Mucosa of descending colon (tissue), 3 donors: ENCODE data around the gene ASPM. TPM values are rescaled to one million over a fixed set of nuclear protein-coding genes. Genes with fewer than 3 reads are reported as not detected.

Experiments
- ATAC-seq: fragments of 200-7000 bp; cut with Tn5 transposase; one replicate; pipeline ENCODE4 v1.9.1; 2020; ENCODE audit warnings: mild to moderate bottlenecking, moderate library complexity
- DNase-seq, 3 donors: peaks; one replicate each; pipeline ENCODE4 v3.0.0-alpha.2; 2020
- H3K36me3 ChIP-seq: fragments of 200-600 bp; one replicate; pipeline ENCODE4 v1.8.0; 2021; ENCODE audit warnings: low read depth, mild to moderate bottlenecking
- H3K4me1 ChIP-seq: fragments of 200-600 bp; one replicate; pipeline ENCODE4 v1.8.0; 2021; ENCODE audit warnings: low read depth, mild to moderate bottlenecking
- H3K4me3 ChIP-seq: fragments of 200-600 bp; one replicate; pipeline ENCODE4 v1.8.0; 2021; ENCODE audit warnings: mild to moderate bottlenecking
- H3K9me3 ChIP-seq: fragments of 200-600 bp; one replicate; pipeline ENCODE4 v1.8.0; 2021; ENCODE audit warnings: mild to moderate bottlenecking
- CTCF ChIP-seq: fragments of 200-600 bp; IDR thresholded peaks from one replicate; pipeline ENCODE4 v1.8.0; 2022; ENCODE audit warnings: antibody characterized with exemption, mild to moderate bottlenecking
- intact Hi-C, 2 donors: fragments of 100-400 bp; cut with DNase I in 1 of 2; cut with micrococcal nuclease in 1 of 2; formaldehyde crosslinking; loops; one replicate each; pipeline versions ENCODE4 v1.11.0 to v1.11.1; 2022; cut with DNase I, micrococcal nuclease
- total RNA-seq, 3 donors: library from RNA; stranded (reverse); fragmentation: NEBNext Ultra II Directional in 2 of 3; extraction: Animal tissue kit (Norgen Biotek cat#: 25700) in 2 of 3; gene quantifications; one replicate each; pipeline versions ENCODE4 v1.2.1 to v1.2.4, GENCODE V29; 2021 to 2023
- donor health status: DM: no; HTN: no; CAD: no; lungs with moderate emphysema.
- donor health status: DM: no; HTN: no; CAD: no.
- donor health status: DM: no; HTN: yes; CAD: no.

The ASPM gene
- total RNA-seq, 3 donors from 2014 or later, result 1.3 to 10.9 (median 3.1) TPM

DNA sequence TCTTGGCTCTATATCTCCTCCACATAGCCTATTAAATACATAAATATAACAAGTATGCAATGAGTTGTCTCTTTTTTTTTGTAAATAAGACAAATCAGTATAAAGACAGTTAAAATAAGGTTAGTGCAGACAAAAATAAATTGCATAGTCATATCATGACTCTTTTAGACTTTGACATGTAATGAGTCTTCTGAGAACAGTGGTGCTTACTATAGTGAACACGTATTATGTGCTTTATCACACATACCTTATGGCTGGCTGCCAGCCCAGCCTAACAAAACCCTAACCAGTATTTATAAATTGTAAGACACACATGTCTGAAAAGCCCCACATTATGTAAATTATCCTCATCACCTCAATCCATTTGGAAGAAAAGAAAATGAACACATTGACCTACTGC, 50.3 kb downstream of the ASPM start:
- DNase-seq (peak in 1 of 3 donors; percentile 8), ATAC-seq (no peak)
- no peaks in the 10 kb centered on the region for H3K9me3 ChIP-seq
- TF ChIP-seq CTCF, result no peak
- intact Hi-C loops, result no loop called here
- H3K36me3 ChIP-seq, result no peaks in the 10 kb centered on the region
- H3K4me1 ChIP-seq, result no peaks in the 10 kb centered on the region
- H3K4me3 ChIP-seq, result no peak overlapping the region

GRCh38 chr1:197093226-197093885, 53.1 kb downstream of the ASPM start:
- ATAC-seq (no peak), DNase-seq (no peak)
- H3K36me3 ChIP-seq, result no peaks in the 10 kb centered on the region
- no peak for TF ChIP-seq CTCF
- intact Hi-C loops, result no loop called here
- H3K4me3 ChIP-seq, result no peak overlapping the region
- no peaks in the 10 kb centered on the region for H3K4me1 ChIP-seq
- no peaks in the 10 kb centered on the region for H3K9me3 ChIP-seq

DNA sequence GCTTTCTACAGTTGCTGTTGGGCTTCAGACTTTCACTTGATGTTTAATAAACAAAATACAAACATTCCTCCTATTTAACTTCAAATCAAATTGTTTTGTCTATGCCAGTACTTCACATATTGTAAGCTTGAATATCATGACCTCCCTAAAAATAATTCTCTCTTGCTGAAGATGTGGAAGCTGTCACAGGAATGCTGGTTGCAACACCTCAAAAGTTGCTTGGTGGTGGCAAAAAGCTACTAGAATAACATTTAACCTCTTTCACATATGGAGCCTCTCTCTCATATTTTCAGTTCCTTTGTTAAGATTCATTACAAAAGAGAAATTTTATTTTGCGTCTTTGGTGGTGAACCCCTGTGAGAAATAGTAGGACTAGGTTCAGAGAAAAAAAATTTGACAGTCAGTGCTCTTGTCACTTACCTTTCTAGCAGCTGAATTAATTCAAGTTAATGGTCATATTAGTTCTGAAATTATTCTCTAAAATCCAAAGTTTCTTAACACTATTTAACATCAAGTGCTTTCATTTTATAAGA, 53.9 kb downstream of the ASPM start:
- DNase-seq (no peak), ATAC-seq (no peak)
- H3K9me3 ChIP-seq, result no peaks in the 10 kb centered on the region
- TF ChIP-seq CTCF, result no peak
- no peaks in the 10 kb centered on the region for H3K4me1 ChIP-seq
- no peak overlapping the region for H3K4me3 ChIP-seq
- intact Hi-C loops, result no loop called here
- H3K36me3 ChIP-seq, result no peaks in the 10 kb centered on the region

DNA sequence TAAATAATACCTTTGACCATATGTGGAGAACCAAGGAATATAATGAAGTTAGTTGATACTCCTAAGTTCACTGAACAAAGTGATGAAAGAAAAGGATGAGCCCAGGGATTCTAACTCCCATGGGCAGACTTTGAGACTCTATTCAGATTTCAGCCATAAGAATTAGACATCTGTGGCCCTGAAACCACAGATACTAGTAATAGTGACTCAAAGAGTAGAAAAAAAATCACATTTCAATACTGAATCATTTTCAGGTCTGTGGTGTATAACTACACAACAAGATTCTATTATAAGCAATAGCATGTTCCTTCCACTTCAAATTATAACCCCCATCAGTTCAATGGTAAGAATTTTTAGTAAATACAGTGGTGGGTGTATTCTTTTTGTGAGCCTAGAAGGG, 63.0 kb downstream of the ASPM start:
- H3K4me3 ChIP-seq, result no peak overlapping the region
- no peak for TF ChIP-seq CTCF
- no peak for DNase-seq
- intact Hi-C loops, result no loop called here
- H3K9me3 ChIP-seq, result peaks cover 15% of the 10 kb centered on the region
- H3K36me3 ChIP-seq, result no peaks in the 10 kb centered on the region
- ATAC-seq, result no peak
- H3K4me1 ChIP-seq, result no peaks in the 10 kb centered on the region

DNA sequence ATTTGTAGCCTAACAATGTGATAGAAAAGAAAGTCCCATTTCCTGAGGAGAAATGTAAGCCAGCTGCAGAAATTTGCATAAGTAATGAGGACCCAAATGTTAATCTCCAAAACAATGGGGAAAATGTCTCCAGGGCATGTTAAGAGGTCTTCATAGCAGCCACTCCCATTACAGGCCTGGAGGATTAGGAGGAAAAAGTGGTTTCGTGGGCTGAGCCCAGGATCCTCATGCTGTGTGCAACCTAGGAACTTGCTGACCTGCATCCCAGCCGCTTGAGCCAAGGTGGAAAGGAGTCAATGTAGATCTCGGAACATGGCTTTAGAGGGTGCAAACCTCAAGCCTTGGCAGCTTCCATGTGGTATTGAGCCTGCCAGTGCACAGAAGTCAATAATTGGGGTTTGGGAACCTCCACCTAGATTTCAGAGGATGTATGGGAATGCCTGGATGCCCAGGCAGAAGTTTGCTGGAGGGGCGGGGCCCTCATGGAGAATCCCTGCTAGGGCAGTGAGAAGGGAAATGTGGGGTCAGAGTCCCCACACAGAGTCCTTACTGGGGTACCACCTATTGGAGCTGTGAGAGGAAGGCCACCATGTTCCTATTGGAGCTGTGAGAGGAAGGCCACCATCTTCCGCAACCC, 65.2 kb downstream of the ASPM start:
- Histone ChIP-seq H3K4me1 (no peaks in the 10 kb centered on the region), H3K36me3 (no peaks in the 10 kb centered on the region), H3K9me3 (peaks cover 15% of the 10 kb centered on the region), H3K4me3 (no peak overlapping the region)
- TF ChIP-seq CTCF, result no peak
- DNase-seq, result no peak
- no peak for ATAC-seq
- intact Hi-C loops, result no loop called here
